Activated CD4-positive, CD25-positive, alpha-beta regulatory T cell (primary cell): Measurements from ENCODE around the gene LINGO3.

Source experiments
- DNase-seq, 4 experiments: peaks; one replicate each; lab custom pipeline; 2025; lab: John Stamatoyannopoulos, UW

LINGO3 gene

GRCh38 chr19:2305452-2306280 is 2.3 kb downstream of the LINGO3 start:
- no peak for DNase-seq

GRCh38 chr19:2303211-2303798 is 4.6 kb downstream of the LINGO3 start:
- DNase-seq = no peak

- DNase-seq = no peak
Measured at GRCh38 chr19:2302319-2303210, 5.4 kb downstream of the LINGO3 start.

- DNase-seq = no peak
Measured at GRCh38 chr19:2300533-2300932, 7.4 kb downstream of the LINGO3 start.

- DNase-seq = no peak
Measured at GRCh38 chr19:2296141-2296540, 11.8 kb downstream of the LINGO3 start.

GRCh38 chr19:2294687-2295335 is 13.1 kb downstream of the LINGO3 start:
- no peak for DNase-seq

- DNase-seq = no peak
Measured at GRCh38 chr19:2291185-2291751, 16.7 kb downstream of the LINGO3 start.

GRCh38 chr19:2290441-2291184 is 17.3 kb downstream of the LINGO3 start:
- DNase-seq = no peak

GRCh38 chr19:2289714-2290435 is 18.1 kb downstream of the LINGO3 start:
- peak in 2 of 4 experiments; percentile 57 to 58 for DNase-seq

- DNase-seq = no peak
Measured at GRCh38 chr19:2288818-2289713, 18.9 kb downstream of the LINGO3 start.

- no peak for DNase-seq
Measured at GRCh38 chr19:2288338-2288817, 19.6 kb downstream of the LINGO3 start.

GRCh38 chr19:2287585-2288337 is 20.2 kb downstream of the LINGO3 start:
- no peak for DNase-seq

- DNase-seq = no peak
Measured at GRCh38 chr19:2286402-2287140, 21.4 kb downstream of the LINGO3 start.

GRCh38 chr19:2283835-2284507 is 24.0 kb downstream of the LINGO3 start:
- no peak for DNase-seq

- no peak for DNase-seq
Measured at GRCh38 chr19:2282862-2283237, 25.1 kb downstream of the LINGO3 start.

GRCh38 chr19:2282062-2282861 is 25.7 kb downstream of the LINGO3 start, which contains the start of gene PEAK3:
Gene PEAK3, minus strand, starts transcription at chr19:2282175. Its CDS starts 1,244 bp downstream, at chr19:2280931.
- DNase-seq = no peak
